A549 (cell line): Measurements from ENCODE around the gene SORCS1. TPM values are rescaled to one million over a fixed set of nuclear protein-coding genes. Genes with fewer than 3 reads are reported as not detected.

ENCODE experiments used
- ATAC-seq, 2 experiments: fragments of 200-7000 bp in 1 of 2; fragments of >200 bp in 1 of 2; cut with Nextera tagmentation in 1 of 2; cut with Tn5 transposase in 1 of 2; 3 replicates each; pipeline versions ENCODE4 v1.8.0 to v1.9.1; 2018 to 2020; ENCODE audit warnings: mild to moderate bottlenecking in 1 of 2, moderate library complexity in 1 of 2
- CTCF ChIA-PET: fragments of 300-600 bp; sonication (Branson Sonifier 250); formaldehyde crosslinking; extraction: SDS; loops from one replicate; lab custom pipeline; 2021; ENCODE audit warnings: antibody characterized with exemption, inconsistent platforms; lab: Yijun Ruan, JAX
- POLR2A ChIA-PET: fragments of 350-600 bp; formaldehyde crosslinking; extraction: SDS; loops from one replicate; lab custom pipeline; 2021; ENCODE audit warnings: antibody characterized with exemption, inconsistent platforms; lab: Yijun Ruan, JAX
- DNase-seq, 2 experiments: peaks; one replicate each; pipeline versions ENCODE4 v3.0.0 to v3.0.0-alpha.2; 2011 to 2016; ENCODE audit warnings: low read depth in 1 of 2, low spot score in 1 of 2
- FAIRE-seq: peaks from 2 replicates; lab custom pipeline; 2011; peaks lifted over from hg19 to GRCh38; lab: Jason Lieb, UNC
- H3K27ac ChIP-seq, 2 experiments: fragments of >200 bp; sonication (Bioruptor Twin); formaldehyde crosslinking; 3 replicates each; pipeline ENCODE4 v1.5.1; 2016 to 2017
- H3K4me1 ChIP-seq: fragments of >200 bp; sonication (Bioruptor Twin); formaldehyde crosslinking; 3 replicates; pipeline ENCODE4 v1.6.1; 2016
- H3K4me2 ChIP-seq: fragments of >200 bp; sonication (Bioruptor Twin); formaldehyde crosslinking; 3 replicates; pipeline ENCODE4 v1.6.1; 2016
- H3K4me3 ChIP-seq: fragments of >200 bp; sonication (Bioruptor Twin); formaldehyde crosslinking; 3 replicates; pipeline ENCODE4 v1.5.1; 2016
- H3K9me3 ChIP-seq: fragments of >200 bp; sonication (Bioruptor Twin); formaldehyde crosslinking; 3 replicates; pipeline ENCODE4 v1.6.1; 2016
- CBX8 ChIP-seq: fragments of 200-600 bp; sonication (generic); IDR thresholded peaks from 2 replicates; pipeline ENCODE4 v1.6.1; 2016
- CEBPB ChIP-seq, 2 experiments: fragments of >200 bp in 1 of 2; sonication (Bioruptor Twin) in 1 of 2; formaldehyde crosslinking in 1 of 2; IDR thresholded peaks; 2 replicates each; pipeline ENCODE4 v1.6.1; 2012 to 2016
- CHD2 ChIP-seq: fragments of 150-350 bp; IDR thresholded peaks from 2 replicates; pipeline ENCODE4 v1.6.1; 2014; ENCODE audit warnings: low read length; ENCODE audit not compliant: partially characterized antibody
- EHMT2 ChIP-seq: fragments of 200-600 bp; sonication (generic); IDR thresholded peaks from 2 replicates; pipeline ENCODE4 v1.6.1; 2016; ENCODE audit warnings: antibody characterized with exemption, low read depth, mild to moderate bottlenecking, moderate library complexity
- EP300 ChIP-seq, 2 experiments: fragments of >200 bp; sonication (Bioruptor Twin); formaldehyde crosslinking; IDR thresholded peaks; 2 replicates in 1 of 2; 3 replicates in 1 of 2; pipeline ENCODE4 v1.6.1; 2016 to 2017
- FOXS1 ChIP-seq: fragments of 250-450 bp; sonication (Bioruptor Pico); IDR thresholded peaks from 2 replicates; pipeline ENCODE4 v1.5.0; 2020; ENCODE audit warnings: mild to moderate bottlenecking, moderate library complexity
- GATA3 ChIP-seq: IDR thresholded peaks from 2 replicates; pipeline ENCODE4 v1.6.1; 2012; ENCODE audit warnings: borderline replicate concordance
- HEYL ChIP-seq: fragments of 250-450 bp; sonication (Bioruptor Pico); IDR thresholded peaks from 2 replicates; pipeline ENCODE4 v1.8.0; 2021; ENCODE audit warnings: mild to moderate bottlenecking, moderate library complexity
- JUN ChIP-seq, 2 experiments: fragments of >200 bp; sonication (Bioruptor Twin); formaldehyde crosslinking; IDR thresholded peaks; 2 replicates in 1 of 2; 3 replicates in 1 of 2; pipeline ENCODE4 v1.6.1; 2016 to 2017
- NR3C1 ChIP-seq: fragments of >200 bp; sonication (Bioruptor Twin); formaldehyde crosslinking; IDR thresholded peaks from 3 replicates; pipeline ENCODE4 v1.6.1; 2017
- POLR2A ChIP-seq: IDR thresholded peaks from 2 replicates; pipeline ENCODE4 v1.6.1; 2012; ENCODE audit warnings: mild to moderate bottlenecking, low read length
- RCOR1 ChIP-seq: fragments of 150-350 bp; IDR thresholded peaks from 2 replicates; pipeline ENCODE4 v1.6.1; 2014; ENCODE audit warnings: antibody characterized with exemption, low read length, low read depth
- SREBF2 ChIP-seq: fragments of 450-650 bp; IDR thresholded peaks from 2 replicates; pipeline ENCODE4 v1.6.1; 2014; ENCODE audit warnings: mild to moderate bottlenecking, moderate library complexity
- ZSCAN20 ChIP-seq: fragments of 250-450 bp; sonication (Bioruptor Pico); IDR thresholded peaks from 2 replicates; pipeline ENCODE4 v1.8.0; 2022; ENCODE audit warnings: mild to moderate bottlenecking, moderate library complexity
- WGBS: methylation state at CpG from one replicate; pipeline ENCODE4 v1.1.6; 2017; ENCODE audit errors: missing lambda C conversion rate; 5-methylcytosine and 5-hydroxymethylcytosine counted together
- polyA plus RNA-seq, 4 experiments: library from polyadenylated mRNA; depleted of rRNA in 3 of 4; stranded (reverse); fragments of >200 nt; fragmentation: RNase III in 1 of 4; extraction: RNeasy Plus Mini Kit Qiagen cat#74134 plus additional on column Dnase treatment in 1 of 4; gene quantifications; 2 replicates in 3 of 4; 3 replicates in 1 of 4; pipeline ENCODE4 v1.2.3, GENCODE V29; 2011 to 2017
- TF ChIP-seq, protein P1 (sequence below): fragments of 250-450 bp; sonication (Bioruptor Pico); IDR thresholded peaks from 2 replicates; pipeline ENCODE4 v1.5.0; 2021; ENCODE audit warnings: mild to moderate bottlenecking, moderate library complexity, borderline replicate concordance
- TF ChIP-seq, protein P2 (sequence below): fragments of 450-650 bp; IDR thresholded peaks from 2 replicates; pipeline ENCODE4 v1.6.1; 2014; ENCODE audit warnings: antibody characterized with exemption
- TF ChIP-seq, protein P3 (sequence below): IDR thresholded peaks from 2 replicates; pipeline ENCODE4 v1.6.1; 2012

SORCS1 gene
- polyA plus RNA-seq, 2 of the 4 experiments (the other 2 are of a cell fraction): not detected

DNA sequence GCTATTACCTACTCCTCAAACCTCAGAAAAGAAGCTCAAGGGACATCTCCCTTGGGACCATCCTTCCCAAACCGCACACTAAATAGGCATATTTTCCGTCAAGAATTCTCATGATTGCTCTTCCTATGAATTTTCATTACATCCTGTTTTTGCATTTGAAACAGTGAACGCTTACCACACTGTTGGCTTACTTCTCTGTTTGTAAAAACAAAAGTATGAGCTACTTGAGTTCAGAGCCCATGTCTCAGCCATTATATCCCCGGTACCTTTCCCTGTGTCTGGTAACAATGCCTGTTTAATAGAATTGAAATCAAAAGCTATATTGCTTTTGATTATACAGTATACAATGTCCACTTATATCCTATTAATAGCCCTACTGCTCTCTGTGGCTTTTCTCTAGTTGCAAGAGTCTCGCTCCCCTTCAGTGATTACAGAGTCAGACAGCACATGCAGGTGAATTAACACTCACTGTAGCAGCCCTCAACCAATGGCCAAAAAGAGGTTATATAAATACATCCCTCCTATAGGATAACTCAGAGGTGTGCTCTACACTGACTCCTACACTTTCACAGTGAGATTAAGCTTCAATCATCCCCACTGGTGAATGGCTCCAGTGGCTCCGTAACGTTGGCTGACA is 264.4 kb downstream of the SORCS1 start (continued):
- TF ChIP-seq, protein P1, sequence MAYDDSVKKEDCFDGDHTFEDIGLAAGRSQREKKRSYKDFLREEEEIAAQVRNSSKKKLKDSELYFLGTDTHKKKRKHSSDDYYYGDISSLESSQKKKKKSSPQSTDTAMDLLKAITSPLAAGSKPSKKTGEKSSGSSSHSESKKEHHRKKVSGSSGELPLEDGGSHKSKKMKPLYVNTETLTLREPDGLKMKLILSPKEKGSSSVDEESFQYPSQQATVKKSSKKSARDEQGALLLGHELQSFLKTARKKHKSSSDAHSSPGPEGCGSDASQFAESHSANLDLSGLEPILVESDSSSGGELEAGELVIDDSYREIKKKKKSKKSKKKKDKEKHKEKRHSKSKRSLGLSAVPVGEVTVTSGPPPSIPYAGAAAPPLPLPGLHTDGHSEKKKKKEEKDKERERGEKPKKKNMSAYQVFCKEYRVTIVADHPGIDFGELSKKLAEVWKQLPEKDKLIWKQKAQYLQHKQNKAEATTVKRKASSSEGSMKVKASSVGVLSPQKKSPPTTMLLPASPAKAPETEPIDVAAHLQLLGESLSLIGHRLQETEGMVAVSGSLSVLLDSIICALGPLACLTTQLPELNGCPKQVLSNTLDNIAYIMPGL: no peak
- TF ChIP-seq, protein P2, sequence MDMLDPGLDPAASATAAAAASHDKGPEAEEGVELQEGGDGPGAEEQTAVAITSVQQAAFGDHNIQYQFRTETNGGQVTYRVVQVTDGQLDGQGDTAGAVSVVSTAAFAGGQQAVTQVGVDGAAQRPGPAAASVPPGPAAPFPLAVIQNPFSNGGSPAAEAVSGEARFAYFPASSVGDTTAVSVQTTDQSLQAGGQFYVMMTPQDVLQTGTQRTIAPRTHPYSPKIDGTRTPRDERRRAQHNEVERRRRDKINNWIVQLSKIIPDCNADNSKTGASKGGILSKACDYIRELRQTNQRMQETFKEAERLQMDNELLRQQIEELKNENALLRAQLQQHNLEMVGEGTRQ: no peak
- TF ChIP-seq ZSCAN20 (CRISPR knock-in tag) (no peak), HEYL (CRISPR knock-in tag) (no peak), FOXS1 (CRISPR knock-in tag) (no peak)
- TF ChIP-seq, protein P3, sequence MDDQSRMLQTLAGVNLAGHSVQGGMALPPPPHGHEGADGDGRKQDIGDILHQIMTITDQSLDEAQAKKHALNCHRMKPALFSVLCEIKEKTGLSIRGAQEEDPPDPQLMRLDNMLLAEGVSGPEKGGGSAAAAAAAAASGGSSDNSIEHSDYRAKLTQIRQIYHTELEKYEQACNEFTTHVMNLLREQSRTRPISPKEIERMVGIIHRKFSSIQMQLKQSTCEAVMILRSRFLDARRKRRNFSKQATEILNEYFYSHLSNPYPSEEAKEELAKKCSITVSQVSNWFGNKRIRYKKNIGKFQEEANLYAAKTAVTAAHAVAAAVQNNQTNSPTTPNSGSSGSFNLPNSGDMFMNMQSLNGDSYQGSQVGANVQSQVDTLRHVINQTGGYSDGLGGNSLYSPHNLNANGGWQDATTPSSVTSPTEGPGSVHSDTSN: no peak

GRCh38 chr10:106898446-106898845 is 266.1 kb downstream of the SORCS1 start:
- TF ChIP-seq, protein P1: no peak
- TF ChIP-seq EP300 (IDR thresholded peaks at IDR 0.05) (no peak), RCOR1 (no peak), GATA3 (no peak), CHD2 (no peak), JUN (IDR thresholded peaks at IDR 0.05) (no peak), CEBPB (IDR thresholded peaks at IDR 0.05) (no peak), CBX8 (no peak), SREBF2 (no peak)
- TF ChIP-seq, protein P2: no peak
- FAIRE-seq: no peak
- POLR2A ChIA-PET: no interaction called here
- ATAC-seq: no peak
- no peak overlapping the region for H3K4me2 ChIP-seq
- WGBS: 7% methylated on average over 4 of the region's 4 CpGs
- no peak overlapping the region for H3K4me3 ChIP-seq
- CTCF ChIA-PET: no interaction called here
- no peaks in the 10 kb centered on the region for H3K9me3 ChIP-seq
- no peaks in the 10 kb centered on the region for H3K4me1 ChIP-seq
- DNase-seq: no peak
- no peak overlapping the region for H3K27ac ChIP-seq

- H3K4me3 ChIP-seq: no peak overlapping the region
- DNase-seq: no peak
- TF ChIP-seq NR3C1 (no peak), POLR2A (no peak), EHMT2 (no peak), GATA3 (no peak)
- TF ChIP-seq, protein P2: no peak
- no peaks in the 10 kb centered on the region for H3K9me3 ChIP-seq
- FAIRE-seq: no peak
- H3K4me1 ChIP-seq: no peaks in the 10 kb centered on the region
- H3K4me2 ChIP-seq: no peak overlapping the region
- 3% methylated on average over 7 of the region's 7 CpGs for WGBS
- CTCF ChIA-PET: interaction anchor here (1.0 kb wide), 1 partner anchor 219 kb away, joined by 3 read pairs; no protein-coding TSS in a partner anchor
- H3K27ac ChIP-seq: no peak overlapping the region
- POLR2A ChIA-PET: no interaction called here
- no peak for ATAC-seq
Observed at GRCh38 chr10:106897719-106898118, 266.8 kb downstream of the SORCS1 start.
